GM12864 (cell line): Measurements from ENCODE around the gene APOBEC4.

ENCODE experiments used
- DNase-seq: peaks from one replicate; pipeline ENCODE4 v3.0.0-alpha.2; 2011; ENCODE audit warnings: low read depth
- H3K4me3 ChIP-seq: 2 replicates; pipeline ENCODE4 v1.5.1; 2011; ENCODE audit warnings: mild to moderate bottlenecking, low read depth, low read length, control low read depth
- CTCF ChIP-seq: IDR thresholded peaks from 2 replicates; pipeline ENCODE4 v1.5.1; 2011; ENCODE audit warnings: low read depth, mild to moderate bottlenecking, moderate library complexity, low read length, control low read depth, inconsistent platforms; ENCODE audit errors: missing control alignments

APOBEC4 gene

GRCh38 chr1:183604038-183604808 lies 48.9 kb downstream of the APOBEC4 start:
- DNase-seq = peak; percentile 67
- peak overlapping the region; percentile 32; the same call in 1 of the 2 replicates for H3K4me3 ChIP-seq
- no peak for TF ChIP-seq CTCF

- no peak overlapping the region for H3K4me3 ChIP-seq
- TF ChIP-seq CTCF = no peak
- no peak for DNase-seq
Observed at GRCh38 chr1:183602510-183602909, 50.6 kb downstream of the APOBEC4 start.

GRCh38 chr1:183600634-183601033 lies 52.5 kb downstream of the APOBEC4 start:
- TF ChIP-seq CTCF = no peak
- no peak overlapping the region for H3K4me3 ChIP-seq
- no peak for DNase-seq

GRCh38 chr1:183600136-183600535 lies 53.0 kb downstream of the APOBEC4 start:
- no peak overlapping the region for H3K4me3 ChIP-seq
- TF ChIP-seq CTCF = no peak
- DNase-seq = no peak

- no peak for DNase-seq
- no peak overlapping the region for H3K4me3 ChIP-seq
- no peak for TF ChIP-seq CTCF
Observed at GRCh38 chr1:183598386-183598785, 54.7 kb downstream of the APOBEC4 start.

GRCh38 chr1:183597656-183598347 lies 55.3 kb downstream of the APOBEC4 start:
- H3K4me3 ChIP-seq = no peak overlapping the region
- TF ChIP-seq CTCF = no peak
- DNase-seq = no peak
